ENCODE data around the gene RPA1. TPM values are rescaled to one million over a fixed set of nuclear protein-coding genes. Genes with fewer than 3 reads are reported as not detected.
"Not testable (repeated sequence)": the region's sequence is repeated elsewhere in the genome, so short reads cannot be mapped to it uniquely, and the experiment has no call there.

RPA1 gene
- total RNA-seq, 2 donors from 2014 or later: 118 to 174 TPM

- Mint-ChIP-seq H3K9me3 (no peaks in the 10 kb centered on the region), H3K36me3 (peaks cover 0 to 9% of the 10 kb centered on the region in 2 donors), H3K27ac (peak overlapping the region in 1 of 2 donors; percentile 83)
- ATAC-seq (no peak), DNase-seq (ENCODE audit: low spot score in 2 of 2) (no peak)
Observed at GRCh38 chr17:1894753-1895339, 65.0 kb downstream of the RPA1 start.

- H3K36me3 Mint-ChIP-seq; ATAC-seq; H3K27ac Mint-ChIP-seq; H3K9me3 Mint-ChIP-seq; DNase-seq (ENCODE audit: low spot score in 2 of 2): not testable (repeated sequence)
Observed at GRCh38 chr17:1895479-1895878, 65.7 kb downstream of the RPA1 start.

GRCh38 chr17:1896243-1897104 lies 66.7 kb downstream of the RPA1 start:
- H3K36me3 Mint-ChIP-seq: peaks cover 0 to 9% of the 10 kb centered on the region in 2 donors
- peak in 1 of 2 donors; percentile 58 for ATAC-seq
- H3K9me3 Mint-ChIP-seq: no peaks in the 10 kb centered on the region
- DNase-seq (ENCODE audit: low spot score in 2 of 2): no peak
- H3K27ac Mint-ChIP-seq: peak overlapping the region in 1 of 2 donors; percentile 16

DNA sequence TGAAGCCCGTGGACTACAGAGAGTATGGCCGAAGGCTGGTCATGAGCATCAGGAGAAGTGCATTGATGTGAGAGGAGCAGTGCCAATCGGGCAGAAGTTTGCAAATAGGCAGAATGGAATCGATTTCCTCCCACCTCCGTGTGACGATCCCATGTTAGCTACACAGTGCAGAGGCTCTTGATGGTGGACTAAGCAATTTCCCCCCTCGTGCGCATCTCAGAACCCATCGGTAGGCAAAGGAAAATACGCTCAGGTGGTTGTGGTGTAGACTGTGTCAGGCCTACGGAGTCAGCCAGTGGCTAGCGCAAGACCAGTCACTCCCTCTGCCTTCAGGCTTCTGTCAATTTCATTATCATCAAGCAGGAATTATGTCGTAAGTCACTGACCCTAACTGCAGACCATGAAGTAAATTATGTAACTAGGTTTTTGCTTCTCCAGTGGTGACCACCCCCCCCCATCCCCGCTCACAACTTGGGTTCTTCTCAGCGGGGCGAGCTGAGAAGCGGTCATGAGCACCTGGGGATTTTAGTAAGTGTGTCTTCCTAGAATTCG lies 67.4 kb downstream of the RPA1 start:
- peaks cover 0 to 9% of the 10 kb centered on the region in 2 donors for H3K36me3 Mint-ChIP-seq
- DNase-seq (ENCODE audit: low spot score in 2 of 2) (no peak), ATAC-seq (no peak)
- no peak overlapping the region for H3K27ac Mint-ChIP-seq
- H3K9me3 Mint-ChIP-seq: no peaks in the 10 kb centered on the region

- no peak for DNase-seq (ENCODE audit: low spot score in 2 of 2)
- no peaks in the 10 kb centered on the region for H3K9me3 Mint-ChIP-seq
- no peak for ATAC-seq
- H3K36me3 Mint-ChIP-seq: peaks cover 0 to 9% of the 10 kb centered on the region in 2 donors
- no peak overlapping the region for H3K27ac Mint-ChIP-seq
Observed at GRCh38 chr17:1898332-1898731, 68.5 kb downstream of the RPA1 start.

DNA sequence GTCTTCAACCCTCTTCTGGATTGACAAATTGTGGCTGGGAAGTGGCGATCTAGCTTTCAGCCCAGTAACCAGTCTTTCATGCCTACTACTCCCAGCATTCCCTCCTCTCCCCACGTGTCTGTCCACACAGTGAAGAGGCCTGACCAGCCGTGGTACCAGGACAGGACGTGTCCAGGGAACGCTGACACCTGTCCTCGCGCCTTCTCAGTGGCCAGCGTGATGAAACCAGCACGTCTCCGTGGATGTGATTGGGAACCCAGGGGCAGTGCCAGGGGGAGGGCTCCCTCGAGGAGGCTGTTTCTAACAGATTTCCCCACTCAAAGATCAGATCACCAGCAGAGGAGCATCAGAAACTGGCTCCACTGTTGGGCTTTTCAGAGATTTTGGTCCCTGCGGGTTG lies 69.1 kb downstream of the RPA1 start:
- no peaks in the 10 kb centered on the region for H3K9me3 Mint-ChIP-seq
- DNase-seq (ENCODE audit: low spot score in 2 of 2): no peak
- no peak overlapping the region for H3K27ac Mint-ChIP-seq
- ATAC-seq: no peak
- H3K36me3 Mint-ChIP-seq: peaks cover 0 to 9% of the 10 kb centered on the region in 2 donors

GRCh38 chr17:1899403-1900000 lies 69.7 kb downstream of the RPA1 start:
- H3K36me3 Mint-ChIP-seq: peaks cover 0 to 9% of the 10 kb centered on the region in 2 donors
- H3K27ac Mint-ChIP-seq: no peak overlapping the region
- no peak for ATAC-seq

DNA sequence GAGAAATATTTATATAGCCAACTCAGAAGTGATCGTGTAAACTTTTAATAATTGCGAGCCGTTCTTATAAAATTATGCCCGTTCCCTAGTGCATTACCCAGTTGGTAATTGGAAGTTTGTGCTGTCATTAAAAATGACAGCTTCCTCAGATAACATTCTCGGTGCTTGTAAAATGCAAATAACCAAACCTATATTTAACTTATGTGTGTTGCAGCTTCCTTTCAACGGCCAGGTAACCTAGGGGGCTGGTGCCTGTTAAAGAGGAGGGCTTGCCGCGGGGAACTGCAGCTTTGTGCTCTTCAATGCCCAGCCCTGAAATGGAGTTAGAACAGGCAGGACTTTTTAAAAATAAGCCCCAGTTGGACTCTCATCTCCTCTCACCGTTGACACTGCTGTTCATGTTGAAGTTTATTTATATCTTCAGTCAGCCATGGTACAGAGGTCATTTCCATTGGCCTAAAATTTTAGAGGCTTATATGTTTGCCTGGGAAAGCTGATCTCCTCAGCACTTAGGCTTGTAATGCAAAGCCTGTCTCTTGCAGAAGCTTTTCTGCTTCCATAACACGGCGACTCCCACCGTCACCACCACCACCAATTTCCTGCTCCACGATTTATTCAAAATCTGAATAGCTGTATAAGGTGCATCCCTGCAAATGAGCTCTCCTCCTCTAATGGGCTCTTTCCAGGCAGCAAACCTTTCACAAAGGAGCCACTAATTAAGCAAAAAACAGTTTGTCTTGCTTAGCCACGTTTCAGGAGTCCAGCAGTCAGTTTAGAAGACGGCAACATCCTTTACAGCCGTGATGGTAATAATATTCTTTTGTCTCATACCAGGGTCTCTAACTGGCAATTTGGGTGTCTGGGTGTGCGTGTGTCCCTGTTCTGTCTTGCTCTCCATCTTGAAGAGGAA lies 74.7 kb downstream of the RPA1 start:
- H3K9me3 Mint-ChIP-seq: no peaks in the 10 kb centered on the region
- H3K27ac Mint-ChIP-seq: no peak overlapping the region
- H3K36me3 Mint-ChIP-seq: no peaks in the 10 kb centered on the region
- DNase-seq (ENCODE audit: low spot score in 2 of 2) (no peak), ATAC-seq (no peak)

More at GRCh38 chr17:1899403-1900000, 69.7 kb downstream of the RPA1 start:
- no peak for DNase-seq (ENCODE audit: low spot score in 2 of 2)
- no peaks in the 10 kb centered on the region for H3K9me3 Mint-ChIP-seq

DNA sequence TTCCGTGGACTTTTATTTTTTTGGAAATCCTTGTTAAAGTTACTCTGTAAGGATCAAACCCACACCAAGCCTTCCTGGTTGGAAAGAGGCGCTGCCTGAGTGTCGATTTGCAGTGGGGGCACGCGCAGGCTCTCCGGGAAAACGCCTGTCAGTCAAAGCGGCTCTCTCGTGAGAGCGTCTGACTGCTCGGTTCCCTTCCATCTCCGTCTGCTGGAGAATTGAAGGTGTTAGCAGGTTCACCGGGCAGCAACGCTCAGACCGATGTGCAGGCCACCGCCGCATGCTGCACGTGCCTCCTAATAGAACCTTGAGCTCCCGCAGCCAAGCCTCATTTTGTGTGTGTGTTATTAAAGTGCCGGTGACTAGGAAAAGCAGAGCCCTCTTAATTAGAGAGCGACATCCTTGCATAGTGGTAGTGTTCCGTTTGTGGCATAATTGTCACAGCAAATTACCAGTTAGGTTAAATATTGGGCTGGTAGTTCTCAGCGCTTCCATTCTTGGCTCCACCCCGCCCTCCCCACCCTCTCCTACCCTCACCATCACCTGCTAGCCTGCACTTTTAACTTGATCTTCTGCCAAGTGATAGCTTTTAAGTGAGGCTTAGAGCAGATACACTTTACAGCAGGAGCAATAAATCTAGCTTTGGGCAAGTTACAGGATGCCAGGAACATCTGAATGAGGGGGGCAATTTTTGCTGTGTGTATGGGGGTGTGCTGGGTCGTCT lies 75.5 kb downstream of the RPA1 start:
- Mint-ChIP-seq H3K27ac (no peak overlapping the region), H3K36me3 (no peaks in the 10 kb centered on the region), H3K9me3 (no peaks in the 10 kb centered on the region)
- DNase-seq (ENCODE audit: low spot score in 2 of 2) (no peak), ATAC-seq (no peak)

- Mint-ChIP-seq H3K27ac (no peak overlapping the region), H3K36me3 (no peaks in the 10 kb centered on the region), H3K9me3 (no peaks in the 10 kb centered on the region)
- DNase-seq (ENCODE audit: low spot score in 2 of 2): no peak
- no peak for ATAC-seq
Observed at GRCh38 chr17:1906662-1907101, 76.9 kb downstream of the RPA1 start.

DNA sequence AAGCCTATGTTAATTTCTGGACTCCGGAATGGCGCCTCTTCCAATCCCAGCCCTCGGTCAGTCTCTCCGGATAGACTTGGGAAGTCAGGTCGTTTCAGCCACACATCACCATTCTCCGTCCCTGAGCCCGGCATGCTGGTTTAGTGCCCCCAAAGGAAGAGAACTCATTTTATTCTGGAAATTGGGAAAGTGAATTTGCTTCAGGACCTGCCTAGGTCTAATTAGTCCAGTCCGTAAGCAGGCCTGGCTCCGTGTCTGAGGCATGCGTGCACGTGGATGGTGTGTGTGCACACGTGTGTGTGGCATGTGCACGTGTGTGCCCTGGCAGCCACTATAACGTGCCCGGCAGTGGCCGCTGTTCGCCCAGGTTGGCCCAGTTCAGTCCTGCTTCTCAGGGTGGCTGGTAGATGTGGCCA lies 77.4 kb downstream of the RPA1 start:
- H3K27ac Mint-ChIP-seq: no peak overlapping the region
- DNase-seq (ENCODE audit: low spot score in 2 of 2) (no peak), ATAC-seq (no peak)
- H3K9me3 Mint-ChIP-seq: no peaks in the 10 kb centered on the region
- no peaks in the 10 kb centered on the region for H3K36me3 Mint-ChIP-seq

DNA sequence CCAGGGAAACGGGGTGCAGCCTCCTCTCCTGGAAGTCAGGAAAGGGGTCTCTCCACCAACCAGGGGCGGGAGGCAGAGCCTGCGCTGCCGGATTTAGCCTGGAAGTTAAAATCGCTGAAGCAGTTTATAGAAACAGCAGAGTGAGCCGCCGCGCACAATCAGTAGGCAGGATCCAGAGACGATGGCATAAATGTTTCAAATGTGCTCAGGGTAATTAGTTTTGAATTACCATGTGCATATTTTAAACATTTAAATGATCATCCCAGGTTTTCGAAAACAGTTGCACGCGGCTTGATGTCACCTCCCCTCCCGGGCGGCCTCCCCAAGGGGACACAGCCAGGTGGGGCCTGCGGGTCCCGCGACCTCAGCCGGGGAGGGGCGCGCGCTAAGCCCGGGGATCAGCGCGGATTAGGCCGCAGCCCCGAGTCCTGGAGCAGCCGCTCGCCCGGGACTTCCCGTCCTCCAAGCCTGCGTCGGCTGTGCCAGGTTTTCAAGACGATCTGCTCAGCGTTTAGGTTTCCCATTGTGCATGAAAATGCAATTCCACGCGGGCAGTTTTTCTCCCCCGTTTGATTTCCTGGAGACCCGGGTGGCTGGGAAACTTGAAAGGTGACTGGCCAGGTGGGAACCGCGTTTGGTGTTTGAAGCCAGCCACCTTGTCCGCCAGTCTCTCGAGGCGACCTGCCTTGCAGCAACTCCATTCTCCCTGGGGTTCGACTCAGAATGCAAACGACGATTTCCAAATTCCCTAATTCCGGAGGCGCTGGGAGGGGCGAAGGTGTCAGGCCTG lies 78.3 kb downstream of the RPA1 start:
- ATAC-seq (peak in 1 of 2 donors; percentile 32), DNase-seq (ENCODE audit: low spot score in 2 of 2) (no peak)
- Mint-ChIP-seq H3K36me3 (no peaks in the 10 kb centered on the region), H3K9me3 (no peaks in the 10 kb centered on the region), H3K27ac (no peak overlapping the region)

GRCh38 chr17:1908699-1909309 lies 79.0 kb downstream of the RPA1 start:
- no peaks in the 10 kb centered on the region for H3K9me3 Mint-ChIP-seq
- H3K27ac Mint-ChIP-seq: no peak overlapping the region

GRCh38 chr17:1909985-1910384 lies 80.2 kb downstream of the RPA1 start:
- ATAC-seq (no peak), DNase-seq (ENCODE audit: low spot score in 2 of 2) (no peak)
- Mint-ChIP-seq H3K9me3 (no peaks in the 10 kb centered on the region), H3K36me3 (no peaks in the 10 kb centered on the region), H3K27ac (no peak overlapping the region)

More at GRCh38 chr17:1908699-1909309, 79.0 kb downstream of the RPA1 start:
- ATAC-seq: peak; percentile 49 to 82
- peak in 1 of 2 donors; percentile 42 for DNase-seq (ENCODE audit: low spot score in 2 of 2)
- no peaks in the 10 kb centered on the region for H3K36me3 Mint-ChIP-seq

- no peak overlapping the region for H3K27ac Mint-ChIP-seq
- DNase-seq (ENCODE audit: low spot score in 2 of 2) (no peak), ATAC-seq (no peak)
- no peaks in the 10 kb centered on the region for H3K36me3 Mint-ChIP-seq
- H3K9me3 Mint-ChIP-seq: no peaks in the 10 kb centered on the region
Observed at GRCh38 chr17:1912146-1912545, 82.3 kb downstream of the RPA1 start.
